Suppressor macrophage treated with lipopolysaccharide for 4 hours (primary cell): ENCODE results near the gene IER5.
A peak's percentile ranks its signal among the peaks of the same experiment; 100 is the strongest.

Experiments used
- DNase-seq: peaks from one replicate; pipeline ENCODE4 v3.0.0-alpha.2; 2020

Gene IER5

GRCh38 chr1:181077576-181078242, 10.8 kb upstream of the IER5 start:
- no peak for DNase-seq

DNA sequence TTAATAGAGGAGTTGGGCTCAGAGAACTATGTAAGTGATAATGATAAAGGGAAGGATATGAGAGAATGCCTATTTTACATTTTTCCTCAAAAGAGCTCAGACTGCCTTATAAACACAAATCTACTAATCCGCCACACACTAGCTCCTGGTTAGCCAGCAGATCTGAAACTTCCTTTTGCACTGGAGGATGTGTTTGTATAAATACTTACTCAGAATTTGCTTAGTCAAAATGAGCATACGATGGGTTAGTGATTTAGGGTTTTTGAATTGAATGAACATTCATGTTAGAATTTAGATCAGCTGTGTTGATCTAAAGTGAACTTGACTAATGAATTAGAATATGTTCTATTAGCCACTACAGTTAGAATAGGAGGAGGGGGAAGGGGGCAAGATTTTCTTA, 9.1 kb upstream of the IER5 start:
- DNase-seq, result no peak

DNA sequence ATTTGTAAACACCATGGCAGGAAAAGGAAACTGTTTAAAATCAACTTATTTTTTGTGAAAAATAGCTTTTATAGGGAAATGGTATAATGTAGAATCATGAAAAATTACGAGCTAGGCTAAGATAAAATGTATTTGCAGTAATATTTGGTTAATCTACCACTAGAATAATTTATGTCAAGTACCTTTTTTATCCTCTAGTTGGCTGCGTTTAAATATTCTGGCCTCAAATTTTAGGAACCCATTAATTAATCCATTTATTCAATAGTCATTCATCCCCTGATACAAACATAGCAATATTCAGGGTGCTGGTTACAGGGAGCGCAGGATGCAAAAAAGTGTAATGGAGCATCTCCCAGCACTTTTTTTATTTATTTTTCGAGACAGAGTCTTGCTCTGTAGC, 8.6 kb upstream of the IER5 start:
- DNase-seq, result no peak

DNA sequence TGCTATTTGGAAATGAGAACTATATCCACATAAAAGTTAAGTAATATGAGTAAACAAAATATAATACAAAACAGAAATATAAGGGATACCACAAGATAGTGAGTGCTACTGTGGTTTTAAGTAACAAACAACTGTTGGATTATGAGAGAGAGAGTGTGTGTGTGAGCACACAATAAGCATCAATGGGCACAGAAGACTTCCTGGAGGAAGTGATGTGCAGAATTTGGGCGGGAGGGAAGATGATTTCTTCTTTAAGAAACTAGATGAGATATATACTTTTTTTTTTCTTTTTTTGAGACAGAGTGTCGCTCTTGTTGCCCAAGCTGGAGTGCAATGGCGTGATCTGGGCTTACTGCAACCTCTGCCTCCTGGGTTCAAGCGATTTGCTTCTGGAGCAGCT, 7.9 kb upstream of the IER5 start:
- DNase-seq, result no peak

DNA sequence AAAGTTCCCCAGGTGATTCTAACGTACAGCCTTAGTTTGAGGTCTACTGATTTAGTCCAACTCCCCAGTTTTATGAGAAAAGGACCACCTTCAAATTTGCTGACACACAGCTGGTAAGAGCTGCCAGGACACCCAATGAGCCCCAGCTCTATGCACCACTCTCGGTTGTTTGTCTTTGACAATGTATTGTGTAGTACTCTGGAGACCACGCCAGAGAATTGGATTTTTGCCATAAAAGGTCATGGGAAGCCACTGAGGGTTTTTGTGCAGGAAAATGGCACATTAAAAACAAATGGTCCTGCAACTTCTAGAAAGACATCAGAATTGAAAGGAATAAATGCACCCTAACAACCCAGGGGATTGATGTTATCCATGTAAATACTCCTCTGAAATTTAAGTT, 7.1 kb upstream of the IER5 start:
- no peak for DNase-seq

DNA sequence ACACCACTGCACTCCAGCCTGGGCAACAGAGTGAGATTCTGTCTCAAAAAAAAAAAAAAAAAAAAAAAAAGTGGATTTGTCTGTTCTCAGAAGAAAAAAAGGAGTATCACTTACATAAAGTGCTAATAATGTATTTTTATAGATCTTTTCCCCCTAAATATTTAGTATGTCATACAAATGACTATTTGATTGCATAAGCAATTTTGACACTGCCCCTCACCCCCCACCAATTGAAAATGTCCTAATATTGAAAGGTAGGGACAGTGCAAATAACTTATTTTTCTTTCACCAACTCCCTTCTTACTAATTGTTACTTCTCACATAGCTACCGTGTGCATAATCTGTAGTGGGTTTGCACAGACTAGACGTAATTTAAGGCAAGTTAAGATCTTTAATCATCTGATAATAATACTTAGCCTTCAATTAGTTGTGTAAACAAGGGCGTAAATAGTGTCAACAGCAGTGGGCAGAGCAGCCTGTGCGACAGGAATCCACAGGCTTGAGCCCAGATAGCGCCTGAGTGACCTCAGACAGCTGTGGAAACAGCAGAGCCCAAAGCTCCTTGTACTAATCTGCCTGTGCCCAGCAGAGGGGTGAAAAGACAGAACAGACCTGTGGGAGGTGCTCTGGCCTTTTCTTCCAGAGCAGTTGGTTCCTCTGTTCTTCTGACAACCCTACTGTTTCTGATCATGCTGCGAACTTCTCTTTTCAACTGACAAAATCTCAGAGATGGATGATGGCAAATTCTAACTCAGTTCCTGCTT, 4.5 kb upstream of the IER5 start:
- DNase-seq, result peak; percentile 79

DNA sequence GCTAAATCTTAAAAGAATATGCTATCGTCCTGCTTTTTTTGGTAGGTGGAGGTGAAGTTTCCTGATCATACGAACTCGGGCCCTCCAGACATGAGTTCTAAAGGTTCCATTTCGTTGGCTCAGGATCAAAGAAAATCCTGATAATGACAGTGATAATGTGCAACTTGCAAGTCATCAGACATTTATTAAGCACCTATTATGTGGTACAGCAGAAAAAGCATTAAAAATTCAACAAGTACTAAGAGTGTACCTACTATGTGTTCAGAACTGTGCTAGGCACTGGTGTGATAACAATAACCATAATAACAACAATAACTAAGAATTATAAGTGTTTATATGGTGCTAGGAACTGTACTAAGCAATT, 3.9 kb upstream of the IER5 start:
- no peak for DNase-seq

GRCh38 chr1:181086091-181086490, 2.4 kb upstream of the IER5 start:
- no peak for DNase-seq

DNA sequence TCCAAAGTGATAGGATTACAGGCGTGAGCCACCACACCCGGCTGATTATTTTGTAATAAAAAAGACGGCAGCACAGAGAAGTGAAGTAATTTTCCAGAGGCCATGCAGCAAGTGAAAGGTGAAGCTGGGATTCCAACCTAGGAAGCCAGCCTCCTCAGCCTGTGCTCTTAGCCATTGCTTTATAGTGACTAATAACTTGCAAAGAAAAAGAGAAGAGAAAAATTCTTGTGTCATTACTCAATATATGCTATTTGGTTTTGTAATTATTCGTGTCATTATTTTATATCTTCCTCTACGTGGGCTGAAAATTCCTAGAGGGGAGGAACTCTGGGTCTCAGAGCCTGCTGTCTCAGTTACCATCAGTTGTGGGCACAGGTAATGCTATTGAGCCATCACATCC, 1.6 kb upstream of the IER5 start:
- DNase-seq, result peak; percentile 91

DNA sequence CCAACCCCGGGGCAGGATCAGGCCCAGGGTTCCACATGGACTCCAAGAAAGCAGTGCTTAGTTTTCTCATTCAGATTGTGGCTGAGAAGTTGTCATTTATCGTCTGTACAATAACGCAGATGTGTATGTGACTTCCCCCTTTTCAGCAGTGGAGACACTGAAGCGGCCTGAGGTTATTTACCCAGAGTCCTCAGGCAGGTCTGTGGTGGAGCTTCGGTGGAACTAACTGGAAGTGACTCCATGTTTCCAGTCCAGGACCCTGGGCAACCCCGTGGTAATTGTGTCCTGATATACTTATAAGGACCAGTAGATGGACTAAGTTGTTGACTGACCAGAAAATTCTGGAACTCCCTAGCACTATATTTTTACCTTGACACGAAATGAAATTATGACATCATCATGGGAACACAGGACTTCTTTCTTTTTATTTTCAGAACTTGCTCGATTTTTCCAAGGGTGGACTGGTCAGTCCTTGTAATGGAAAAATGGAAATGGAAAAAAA, 1.0 kb upstream of the IER5 start:
- DNase-seq, result peak; percentile 83

DNA sequence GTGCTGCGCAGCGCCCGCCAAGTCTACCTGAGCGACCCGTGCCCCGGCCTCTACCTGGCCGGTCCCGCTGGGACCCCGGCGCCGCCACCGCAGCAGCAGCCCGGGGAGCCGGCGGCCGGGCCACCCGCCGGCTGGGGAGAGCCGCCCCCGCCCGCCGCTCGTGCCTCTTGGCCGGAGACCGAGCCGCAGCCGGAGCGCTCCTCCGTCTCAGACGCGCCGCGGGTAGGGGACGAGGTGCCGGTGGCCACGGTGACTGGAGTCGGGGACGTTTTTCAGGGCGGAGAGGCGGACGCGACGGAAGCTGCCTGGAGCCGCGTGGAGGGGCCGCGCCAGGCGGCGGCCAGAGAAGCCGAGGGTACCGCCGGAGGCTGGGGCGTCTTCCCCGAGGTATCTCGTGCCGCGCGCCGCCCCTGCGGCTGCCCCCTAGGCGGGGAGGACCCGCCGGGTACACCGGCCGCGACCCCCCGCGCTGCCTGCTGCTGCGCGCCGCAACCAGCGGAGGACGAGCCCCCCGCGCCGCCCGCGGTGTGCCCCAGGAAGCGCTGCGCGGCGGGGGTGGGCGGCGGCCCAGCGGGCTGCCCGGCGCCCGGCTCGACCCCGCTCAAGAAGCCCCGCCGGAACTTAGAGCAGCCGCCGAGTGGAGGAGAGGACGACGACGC, 646 bp downstream of the IER5 start:
- DNase-seq, result peak; percentile 48

- DNase-seq, result peak; percentile 93
Observed at GRCh38 chr1:181089676-181090544, 1.4 kb downstream of the IER5 start.

DNA sequence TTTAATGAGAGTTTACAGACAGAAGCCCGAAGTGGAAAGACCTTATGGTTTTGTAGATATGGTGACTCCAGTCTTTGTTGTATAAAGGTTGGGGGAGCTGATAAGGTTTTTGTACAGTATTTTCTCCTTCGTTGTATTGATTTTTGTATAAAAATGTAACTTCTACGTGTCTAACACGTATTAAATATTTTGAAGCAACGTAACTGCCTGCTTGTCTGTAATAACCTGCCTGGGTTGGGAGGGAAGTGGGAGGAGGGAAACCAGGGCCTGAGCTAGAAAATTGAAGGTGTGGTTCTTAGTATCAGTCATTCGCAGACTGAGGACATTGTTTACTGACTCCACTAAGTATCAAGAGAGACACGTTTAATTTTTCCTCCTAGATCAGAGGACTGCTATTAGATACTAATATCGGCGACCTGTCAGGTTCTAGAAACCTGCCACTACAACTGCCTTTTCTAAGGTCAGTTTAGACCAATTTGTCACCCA, 2.2 kb downstream of the IER5 start:
- DNase-seq, result no peak

DNA sequence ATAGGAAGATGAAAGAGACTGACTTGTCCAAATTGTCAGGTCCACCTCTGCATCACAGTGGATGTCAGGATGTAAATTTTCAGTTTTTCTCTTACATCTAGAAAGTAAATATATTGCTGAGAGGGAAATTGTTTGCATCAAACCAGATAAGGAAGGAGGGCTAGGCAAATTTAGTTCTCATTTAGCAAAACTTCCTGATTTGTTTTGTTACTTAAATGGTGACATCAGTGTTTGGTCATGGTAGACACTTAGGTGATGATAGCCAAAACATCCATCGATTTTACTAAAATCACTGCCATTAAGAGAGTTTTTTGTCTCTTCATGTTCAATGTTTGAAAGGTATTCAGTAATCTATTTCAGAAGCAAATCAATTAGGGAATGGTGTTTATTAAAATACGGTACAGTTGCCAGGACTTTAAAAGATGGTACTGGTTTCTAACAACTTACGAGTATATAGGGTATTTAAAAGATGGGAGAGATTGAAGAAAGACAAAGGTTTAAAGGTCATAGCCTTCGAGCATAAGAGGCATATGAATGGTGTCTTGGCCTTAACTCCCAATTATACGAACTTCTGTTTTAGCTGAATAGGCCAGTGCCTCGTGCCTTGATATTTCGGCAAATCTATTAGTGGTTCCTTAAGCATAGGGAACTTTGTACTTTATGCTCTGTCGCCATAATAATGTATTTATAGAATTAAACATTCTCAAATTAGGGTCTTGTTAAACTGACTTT, 3.0 kb downstream of the IER5 start:
- no peak for DNase-seq

- no peak for DNase-seq
Observed at GRCh38 chr1:181092056-181092455, 3.6 kb downstream of the IER5 start.

GRCh38 chr1:181092883-181093458, 4.5 kb downstream of the IER5 start:
- no peak for DNase-seq

DNA sequence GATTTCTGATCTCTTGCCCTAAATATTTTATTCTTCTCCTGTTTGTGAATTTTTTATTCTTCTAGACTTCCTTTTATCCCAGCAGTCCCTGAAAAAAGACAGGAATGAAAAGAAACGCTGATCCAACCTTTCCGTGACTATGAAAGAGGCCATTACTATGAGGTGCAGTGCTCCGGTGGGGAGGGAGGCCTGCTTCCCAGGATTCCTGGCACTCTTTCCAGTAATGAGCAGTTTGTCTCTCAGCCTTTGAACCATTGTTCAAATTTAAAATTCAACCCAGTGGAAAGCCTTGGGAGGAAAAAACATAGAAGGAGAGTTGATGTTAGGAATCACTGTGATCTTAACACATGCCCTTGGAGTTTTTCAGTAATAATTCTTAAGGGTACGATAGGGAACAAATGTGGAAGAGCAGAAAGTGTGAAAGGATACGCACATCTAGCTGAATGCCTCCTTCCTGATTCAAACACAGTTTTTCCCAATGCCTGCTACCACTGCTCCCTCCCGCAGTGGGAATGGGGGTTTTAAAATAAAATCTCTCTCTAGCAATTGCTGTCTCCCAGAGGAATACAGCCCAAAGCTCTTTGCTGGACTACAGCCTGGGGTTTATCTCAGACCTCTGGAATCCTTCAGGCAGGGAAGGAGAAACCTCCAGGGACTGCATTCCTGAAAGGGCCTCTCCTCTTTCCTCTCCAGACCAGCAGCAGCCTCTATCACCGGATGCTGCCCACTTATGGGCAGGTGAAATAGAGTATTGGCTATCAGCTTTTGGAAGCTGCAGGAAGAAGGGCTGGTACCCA, 6.1 kb downstream of the IER5 start:
- no peak for DNase-seq

DNA sequence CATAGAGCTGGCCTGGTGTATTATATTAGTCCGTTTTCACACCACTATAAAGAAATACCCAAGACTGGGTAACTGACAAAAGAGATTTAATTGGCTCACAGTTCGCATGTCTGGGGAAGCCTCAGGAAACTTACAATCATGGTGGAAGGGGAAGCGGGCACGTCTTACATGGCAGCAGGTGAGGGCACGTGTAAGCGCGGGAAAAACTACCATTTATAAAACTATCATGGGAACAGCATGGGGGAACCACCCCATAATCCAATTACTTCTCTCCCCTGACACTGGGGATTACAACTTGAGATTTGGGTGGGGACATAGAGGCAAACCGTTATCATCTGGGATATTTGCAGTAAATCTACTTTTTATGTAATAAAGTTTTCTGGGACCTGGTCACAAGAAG, 6.8 kb downstream of the IER5 start:
- no peak for DNase-seq

- DNase-seq, result no peak
Observed at GRCh38 chr1:181095763-181096184, 7.3 kb downstream of the IER5 start.

- no peak for DNase-seq
Observed at GRCh38 chr1:181097242-181097641, 8.7 kb downstream of the IER5 start.
